Cardiac fibroblast (primary cell): ENCODE results near the gene LAMP1.
"Not testable (repeated sequence)": the region's sequence is repeated elsewhere in the genome, so short reads cannot be mapped to it uniquely, and the experiment has no call there.

Experiments used
- DNase-seq, 2 donors: peaks; one replicate each; pipeline versions ENCODE4 v3.0.0 to v3.0.0-alpha.2; 2010; ENCODE audit warnings: low read depth in 2 of 2
- H3K4me3 ChIP-seq, 2 donors: replicated peaks in 1 of 2; 1 replicate in 1 of 2; 2 replicates in 1 of 2; pipeline ENCODE4 v1.5.1; 2011; ENCODE audit warnings: low read depth in 2 of 2, low read length in 2 of 2, mild to moderate bottlenecking in 2 of 2, moderate library complexity in 1 of 2
- TF ChIP-seq, protein P1 (sequence below): IDR thresholded peaks from one replicate; pipeline ENCODE4 v1.5.1; 2011; ENCODE audit warnings: low read depth, mild to moderate bottlenecking, low read length, inconsistent platforms

Gene LAMP1

DNA sequence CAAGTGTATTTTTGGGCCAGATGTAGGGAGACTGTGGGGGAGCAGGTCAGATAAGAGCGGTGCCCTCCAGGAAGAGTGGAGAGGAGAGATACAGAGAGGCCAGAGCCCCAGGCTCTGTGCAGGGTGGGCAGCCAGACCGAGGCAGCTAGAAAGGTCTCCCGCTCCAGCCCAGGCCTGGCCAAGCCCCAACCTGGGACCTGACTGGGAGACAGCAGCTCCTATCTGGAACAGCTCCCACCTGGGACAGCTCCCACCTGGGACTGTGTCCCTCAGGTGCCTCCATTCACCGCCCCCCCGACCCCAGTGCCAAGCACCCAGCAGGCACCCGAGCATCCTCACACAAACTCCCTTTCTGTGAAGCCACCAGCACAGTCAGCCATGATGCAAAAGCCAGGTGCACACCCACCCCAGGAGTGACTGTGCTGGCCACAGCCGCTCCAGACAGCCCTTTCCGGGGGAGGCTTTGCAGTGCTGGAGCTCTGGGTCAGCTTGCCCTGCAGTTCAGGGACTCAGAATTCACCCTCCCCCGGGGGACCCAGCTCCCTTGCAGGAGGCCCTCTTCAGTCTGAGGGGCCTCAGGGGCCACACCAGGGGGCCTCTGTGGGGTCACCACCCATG lies 69.0 kb downstream of the LAMP1 start:
- no peak for DNase-seq
- TF ChIP-seq, protein P1, sequence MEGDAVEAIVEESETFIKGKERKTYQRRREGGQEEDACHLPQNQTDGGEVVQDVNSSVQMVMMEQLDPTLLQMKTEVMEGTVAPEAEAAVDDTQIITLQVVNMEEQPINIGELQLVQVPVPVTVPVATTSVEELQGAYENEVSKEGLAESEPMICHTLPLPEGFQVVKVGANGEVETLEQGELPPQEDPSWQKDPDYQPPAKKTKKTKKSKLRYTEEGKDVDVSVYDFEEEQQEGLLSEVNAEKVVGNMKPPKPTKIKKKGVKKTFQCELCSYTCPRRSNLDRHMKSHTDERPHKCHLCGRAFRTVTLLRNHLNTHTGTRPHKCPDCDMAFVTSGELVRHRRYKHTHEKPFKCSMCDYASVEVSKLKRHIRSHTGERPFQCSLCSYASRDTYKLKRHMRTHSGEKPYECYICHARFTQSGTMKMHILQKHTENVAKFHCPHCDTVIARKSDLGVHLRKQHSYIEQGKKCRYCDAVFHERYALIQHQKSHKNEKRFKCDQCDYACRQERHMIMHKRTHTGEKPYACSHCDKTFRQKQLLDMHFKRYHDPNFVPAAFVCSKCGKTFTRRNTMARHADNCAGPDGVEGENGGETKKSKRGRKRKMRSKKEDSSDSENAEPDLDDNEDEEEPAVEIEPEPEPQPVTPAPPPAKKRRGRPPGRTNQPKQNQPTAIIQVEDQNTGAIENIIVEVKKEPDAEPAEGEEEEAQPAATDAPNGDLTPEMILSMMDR: no peak
- no peak overlapping the region for H3K4me3 ChIP-seq

DNA sequence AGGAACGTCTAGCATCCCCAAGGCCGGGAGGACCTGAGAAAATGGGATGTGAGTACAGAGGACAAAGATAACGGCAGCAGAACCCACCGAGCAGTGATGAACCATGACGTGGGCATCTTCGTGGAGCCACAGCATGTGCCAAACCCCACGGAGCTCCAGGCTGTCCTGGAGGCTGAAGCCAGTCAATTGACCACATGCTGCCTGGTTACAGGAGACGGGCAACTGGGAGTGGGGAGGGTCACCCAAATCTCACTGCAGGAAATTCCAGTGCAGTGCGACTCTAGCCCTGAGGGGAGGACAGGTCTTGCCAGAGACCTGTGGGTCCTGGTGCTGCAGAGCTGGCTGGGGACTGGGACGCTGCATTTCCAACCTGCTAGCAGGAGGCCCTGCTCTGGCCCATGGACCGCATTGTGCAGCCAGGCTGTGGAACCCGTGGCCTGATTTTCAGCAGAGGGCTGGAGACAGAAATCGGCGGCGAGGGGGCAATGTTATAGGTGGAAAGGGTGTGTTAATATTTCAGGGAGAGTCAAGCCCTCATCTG lies 70.1 kb downstream of the LAMP1 start:
- no peak for DNase-seq
- no peak overlapping the region for H3K4me3 ChIP-seq
- TF ChIP-seq, protein P1: no peak

DNA sequence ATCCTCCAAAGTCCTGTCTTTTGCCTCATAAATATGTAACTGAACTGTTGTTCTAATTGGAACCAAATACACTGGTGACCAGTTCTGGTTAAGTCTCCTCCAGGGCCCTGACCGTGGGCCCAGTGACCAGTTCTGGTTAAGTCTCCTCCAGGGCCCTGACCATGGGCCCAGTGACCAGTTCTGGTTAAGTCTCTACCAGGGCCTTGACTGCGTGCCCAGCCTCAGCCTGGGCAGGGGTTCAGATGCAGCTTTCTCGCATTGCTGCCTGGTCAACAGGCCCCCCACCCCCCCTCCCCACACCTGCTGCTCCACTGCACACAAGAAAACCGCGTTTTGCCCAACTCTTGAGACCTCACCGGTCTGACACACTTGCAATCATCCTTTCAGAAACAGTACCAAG lies 70.7 kb downstream of the LAMP1 start:
- no peak overlapping the region for H3K4me3 ChIP-seq
- no peak for DNase-seq
- TF ChIP-seq, protein P1: no peak

DNA sequence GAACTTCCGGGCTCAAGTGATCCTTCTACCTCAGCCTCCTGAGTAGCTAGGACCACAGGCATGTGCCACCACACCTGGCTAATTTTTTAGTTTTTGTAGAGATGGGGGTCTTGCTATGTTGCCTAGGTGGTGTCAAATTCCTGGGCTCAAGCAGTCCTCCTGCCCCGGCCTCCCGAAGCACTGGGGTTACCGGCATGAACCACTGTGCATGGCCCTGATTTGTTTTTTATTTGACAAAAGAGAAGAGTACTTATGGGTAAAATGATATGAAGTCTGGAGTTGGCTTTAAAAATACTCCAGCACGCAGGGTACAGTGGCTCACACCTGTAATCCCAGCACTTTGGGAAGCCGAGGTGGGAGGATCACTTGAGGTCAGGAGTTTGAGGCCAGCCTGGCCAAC lies 71.3 kb downstream of the LAMP1 start:
- H3K4me3 ChIP-seq, DNase-seq: not testable (repeated sequence)

DNA sequence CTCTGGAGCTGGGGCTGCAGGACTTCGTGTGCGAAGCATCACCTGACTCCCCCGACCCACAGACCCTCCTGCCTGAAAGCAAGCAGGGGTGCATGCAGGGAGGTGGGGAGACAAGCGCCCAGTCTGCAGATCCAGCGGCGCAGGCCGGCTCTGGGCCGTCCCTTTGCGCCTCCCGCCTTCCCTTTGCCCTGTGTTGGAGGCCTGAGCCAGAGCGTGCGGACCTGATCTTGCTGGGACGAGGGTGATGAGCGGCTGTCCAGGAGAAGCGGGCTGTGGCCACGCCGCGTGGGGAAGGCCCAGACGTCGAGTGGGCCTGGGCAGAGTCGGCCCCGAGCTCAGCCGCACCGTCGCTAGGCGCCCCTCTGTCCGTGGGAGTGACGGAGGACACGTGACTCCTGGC lies 72.2 kb downstream of the LAMP1 start:
- TF ChIP-seq, protein P1: no peak
- H3K4me3 ChIP-seq: no peak overlapping the region
- DNase-seq: no peak

DNA sequence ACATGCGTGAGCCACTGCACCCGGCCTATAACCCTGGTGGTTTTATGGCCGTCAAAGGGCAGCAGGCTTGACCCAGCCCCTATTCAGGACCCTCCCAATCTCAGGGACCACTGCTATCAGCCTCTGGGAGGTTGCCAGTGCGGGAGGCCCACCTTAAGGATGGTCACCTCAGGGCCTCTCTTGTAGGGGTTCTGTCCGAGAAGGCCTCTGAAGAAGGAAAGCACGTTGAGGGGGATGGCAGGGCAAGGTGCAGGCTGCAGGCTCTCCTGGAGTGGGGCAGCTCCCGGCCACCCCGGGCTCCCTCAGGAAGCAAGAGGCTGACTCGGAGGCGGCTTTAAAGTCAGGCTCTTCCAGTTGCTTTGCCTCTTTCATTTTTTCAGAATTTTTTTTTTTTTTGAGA lies 72.8 kb downstream of the LAMP1 start:
- H3K4me3 ChIP-seq: no peak overlapping the region
- no peak for DNase-seq
- TF ChIP-seq, protein P1: no peak

DNA sequence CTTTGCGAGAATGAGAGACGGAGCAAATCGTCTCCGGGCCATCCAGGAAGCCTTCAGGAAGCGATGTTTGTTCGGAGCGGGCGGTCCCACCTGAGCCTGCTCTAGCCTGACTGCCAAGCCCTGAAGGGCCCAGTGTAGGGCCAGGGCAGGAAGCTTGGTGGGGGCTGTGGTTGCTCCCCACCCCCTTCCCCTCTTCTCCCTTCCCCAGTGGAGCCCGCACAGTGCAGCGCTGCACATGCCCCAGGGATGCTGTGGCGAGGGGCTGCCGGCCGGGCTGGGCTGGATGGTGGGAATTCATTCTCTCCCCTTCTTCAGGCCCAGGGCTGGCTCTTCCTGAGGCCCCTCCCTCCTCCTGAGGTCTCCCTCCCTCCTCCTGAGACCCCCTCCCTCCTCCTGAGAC lies 74.0 kb downstream of the LAMP1 start:
- TF ChIP-seq, protein P1: no peak
- DNase-seq: no peak
- H3K4me3 ChIP-seq: no peak overlapping the region

DNA sequence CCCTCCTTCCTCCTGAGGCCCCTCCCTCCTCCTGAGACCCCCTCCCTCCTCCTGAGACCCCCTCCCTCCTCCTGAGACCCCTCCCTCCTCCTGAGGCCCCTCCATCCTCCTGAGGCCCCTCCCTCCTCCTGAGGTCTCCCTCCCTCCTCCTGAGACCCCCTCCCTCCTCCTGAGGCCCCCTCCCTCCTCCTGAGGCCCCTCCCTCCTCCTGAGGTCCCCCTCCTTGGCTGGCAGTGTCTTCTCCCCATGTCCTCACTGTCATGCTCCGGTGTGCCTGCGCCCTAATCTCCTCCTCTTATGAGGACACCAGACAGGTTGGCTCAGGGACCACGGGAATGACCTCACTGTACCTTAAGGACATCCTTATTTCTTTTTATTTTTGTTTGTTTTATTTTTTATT lies 74.7 kb downstream of the LAMP1 start:
- not testable (repeated sequence) for DNase-seq, H3K4me3 ChIP-seq
